Psoas muscle (tissue), 8 donors: Measurements from ENCODE around the gene FBXO3. TPM values are rescaled to one million over a fixed set of nuclear protein-coding genes. Genes with fewer than 3 reads are reported as not detected.

Source experiments
- ATAC-seq, 4 donors: fragments of 200-7000 bp; cut with Tn5 transposase; one replicate each; pipeline ENCODE4 v1.9.1; 2020; ENCODE audit warnings: moderate library complexity in 3 of 4, mild to moderate bottlenecking in 2 of 4
- DNase-seq, 2 donors: peaks; one replicate each; pipeline ENCODE4 v3.0.0-alpha.2; 2020
- H3K27ac ChIP-seq: fragments of 200-600 bp; one replicate; pipeline ENCODE4 v1.8.0; 2022
- H3K27me3 ChIP-seq, 3 donors: fragments of 200-600 bp in 1 of 3; one replicate each; pipeline versions ENCODE4 v1.6.1 to v1.8.0; 2013 to 2022; ENCODE audit warnings: low read length in 2 of 3, mild to moderate bottlenecking in 2 of 3, moderate library complexity in 1 of 3; ENCODE audit not compliant: insufficient read depth in 3 of 3
- H3K36me3 ChIP-seq, 2 donors: fragments of 200-600 bp in 1 of 2; one replicate each; pipeline versions ENCODE4 v1.6.1 to v1.8.0; 2013 to 2022; ENCODE audit warnings: low read depth in 1 of 2, mild to moderate bottlenecking in 1 of 2, moderate library complexity in 1 of 2; ENCODE audit not compliant: insufficient read depth in 1 of 2
- H3K4me1 ChIP-seq: fragments of 200-600 bp; one replicate; pipeline ENCODE4 v1.8.0; 2022
- H3K4me3 ChIP-seq: fragments of 200-600 bp; one replicate; pipeline ENCODE4 v1.8.0; 2022; ENCODE audit warnings: mild to moderate bottlenecking
- H3K9me3 ChIP-seq: fragments of 200-600 bp; one replicate; pipeline ENCODE4 v1.8.0; 2022
- CTCF ChIP-seq: fragments of 200-600 bp; IDR thresholded peaks from one replicate; pipeline ENCODE4 v1.8.0; 2022; ENCODE audit warnings: antibody characterized with exemption
- WGBS, 3 donors: extraction: QIAGEN DNeasy Blood & Tissue Kit; methylation state at CpG; one replicate each; pipeline versions ENCODE4 v1.1.6 to v1.1.7; 2013; 5-methylcytosine and 5-hydroxymethylcytosine counted together
- intact Hi-C, 2 donors: fragments of 100-400 bp; cut with DNase I; formaldehyde crosslinking; loops; one replicate each; pipeline versions ENCODE4 v1.11.0 to v1.14.2; 2022
- polyA plus RNA-seq, 3 donors: library from polyadenylated mRNA; stranded (reverse); fragments of 200-250 nt; gene quantifications; one replicate each; pipeline ENCODE4 v1.2.3, GENCODE V29; 2013
- total RNA-seq, 4 donors: library from RNA; stranded (reverse); fragmentation: NEBNext Ultra II Directional in 2 of 4; extraction: Animal tissue kit (Norgen Biotek cat#: 25700) in 2 of 4; gene quantifications; one replicate each; pipeline versions ENCODE4 v1.2.1 to v1.2.4, GENCODE V29; 2021 to 2023
- donor health status: healthy with polysubstance abuse.
- donor health status: DM: no; HTN: no; CAD: no; lungs with moderate emphysema.
- donor health status: Bipolar disorder and iron deficiency.
- donor health status: healthy.
- donor health status: DM: yes; HTN: yes; CAD: no.
- donor health status: DM: no; HTN: no; CAD: no.
- donor health status: DM: no; HTN: no; CAD: no.
- donor health status: DM: yes; HTN: yes; CAD: no.

Gene FBXO3
- total and polyA plus RNA-seq, 7 donors: 13.4 to 52.6 (median 36.7) TPM

- Histone ChIP-seq H3K36me3 (no peaks in the 10 kb centered on the region), H3K4me1 (peaks cover 31% of the 10 kb centered on the region), H3K27ac (peak overlapping the region; percentile 72), H3K27me3 (no peaks in the 10 kb centered on the region), H3K9me3 (no peaks in the 10 kb centered on the region), H3K4me3 (peak overlapping the region; percentile 3)
- intact Hi-C loops: loop anchor here in 1 of 2 donors (10.0 kb wide), 1 partner anchor 527 kb away; the partner anchor contains the start of gene CSTF3
- TF ChIP-seq CTCF: no peak
- 16 to 19% (median 18%) methylated on average over 9 of the region's 9 CpGs for WGBS, 3 donors
- DNase-seq (peak; percentile 68 to 76), ATAC-seq (peak; percentile 48 to 60 (median 55))
Observed at GRCh38 chr11:33692013-33692504, 82.3 kb downstream of the FBXO3 start.

GRCh38 chr11:33691066-33691864, 83.1 kb downstream of the FBXO3 start:
- 66 to 75% (median 69%) methylated on average over 6 of the region's 6 CpGs for WGBS, 3 donors
- intact Hi-C loops: loop anchor here in 1 of 2 donors (10.0 kb wide), 1 partner anchor 526 kb away; the partner anchor contains the start of gene CSTF3
- Histone ChIP-seq H3K9me3 (no peaks in the 10 kb centered on the region), H3K4me3 (no peak overlapping the region), H3K36me3 (no peaks in the 10 kb centered on the region), H3K27ac (peak overlapping the region; percentile 72), H3K27me3 (no peaks in the 10 kb centered on the region), H3K4me1 (peaks cover 29% of the 10 kb centered on the region)
- TF ChIP-seq CTCF: no peak
- no peak for ATAC-seq
- no peak for DNase-seq

Other genes with a start within 250 kb of the FBXO3 start
- under 1 TPM in 3 of 4 donors, not detected in 1; 0.49 to 0.87 (median 0.53) TPM for gene C11orf91, start 73.7 kb downstream of the FBXO3 start, total RNA-seq
- under 1 TPM in 1 of 3 donors, not detected in 2; 0.14 TPM for gene C11orf91, start 73.7 kb downstream of the FBXO3 start, polyA plus RNA-seq
- gene CD59, start 38.1 kb downstream of the FBXO3 start, total RNA-seq: 100 to 1,000 TPM; 548 to 930 (median 580) TPM
- gene CD59, start 38.1 kb downstream of the FBXO3 start, polyA plus RNA-seq: 100 to 1,000 TPM; 423 to 754 (median 450) TPM
- 10 to 100 TPM; 11.1 to 47.1 (median 14.6) TPM for gene LMO2, start 117.6 kb upstream of the FBXO3 start, total RNA-seq
- gene LMO2, start 117.6 kb upstream of the FBXO3 start, polyA plus RNA-seq: 10 to 100 TPM in 1 of 3 donors, 1 to 10 TPM in 2; 8.0 to 12.3 (median 9.5) TPM